Astrocyte (in vitro differentiated cells and primary cell): ENCODE results near the gene ETV5. TPM values are rescaled to one million over a fixed set of nuclear protein-coding genes. Genes with fewer than 3 reads are reported as not detected.

Source experiments
- DNase-seq: peaks from one replicate; pipeline ENCODE4 v3.0.0-alpha.2; 2010; ENCODE audit warnings: low read depth
- FAIRE-seq: peaks from 2 replicates; lab custom pipeline; 2011; peaks lifted over from hg19 to GRCh38; lab: Jason Lieb, UNC
- H2AFZ ChIP-seq: 2 replicates; pipeline ENCODE4 v1.6.0; 2012; ENCODE audit warnings: low read depth, low read length, inconsistent platforms
- H3K27ac ChIP-seq: 2 replicates; pipeline ENCODE4 v1.5.1; 2011; ENCODE audit warnings: low read depth, low read length, inconsistent platforms
- H3K27me3 ChIP-seq: 2 replicates; pipeline ENCODE4 v1.6.0; 2011; ENCODE audit warnings: low read length, inconsistent platforms; ENCODE audit not compliant: insufficient read depth
- H3K36me3 ChIP-seq: 2 replicates; pipeline ENCODE4 v1.5.1; 2011; ENCODE audit warnings: low read length, inconsistent platforms; ENCODE audit not compliant: insufficient read depth
- H3K4me1 ChIP-seq: 2 replicates; pipeline ENCODE4 v1.5.1; 2011; ENCODE audit warnings: low read length, inconsistent platforms; ENCODE audit not compliant: insufficient read depth
- H3K4me2 ChIP-seq: 2 replicates; pipeline ENCODE4 v1.6.0; 2012; ENCODE audit warnings: low read length, inconsistent platforms
- H3K4me3 ChIP-seq: 2 replicates; pipeline ENCODE4 v1.5.1; 2011; ENCODE audit warnings: low read depth, mild to moderate bottlenecking, low read length, inconsistent platforms; ENCODE audit not compliant: insufficient read depth
- H3K79me2 ChIP-seq: 2 replicates; pipeline ENCODE4 v1.6.0; 2012; ENCODE audit warnings: mild to moderate bottlenecking, low read length, inconsistent platforms; ENCODE audit not compliant: insufficient read depth
- H3K9ac ChIP-seq: 2 replicates; pipeline ENCODE4 v1.6.0; 2012; ENCODE audit warnings: mild to moderate bottlenecking, low read length, inconsistent platforms
- H3K9me3 ChIP-seq: 2 replicates; pipeline ENCODE4 v1.5.1; 2012; ENCODE audit warnings: low read depth, mild to moderate bottlenecking, low read length, inconsistent platforms; ENCODE audit not compliant: insufficient read depth
- H4K20me1 ChIP-seq: 2 replicates; pipeline ENCODE4 v1.6.0; 2012; ENCODE audit warnings: low read length, inconsistent platforms; ENCODE audit not compliant: insufficient read depth
- H3K27ac Mint-ChIP-seq: one replicate; pipeline ENCODE4 v1.8.0; 2021; ENCODE audit warnings: mild to moderate bottlenecking, mixed read lengths; ENCODE audit not compliant: unreplicated experiment
- H3K27me3 Mint-ChIP-seq: one replicate; pipeline ENCODE4 v1.8.0; 2021; ENCODE audit warnings: low read depth, mixed read lengths; ENCODE audit not compliant: unreplicated experiment
- H3K36me3 Mint-ChIP-seq: one replicate; pipeline ENCODE4 v1.8.0; 2021; ENCODE audit warnings: low read depth, mixed read lengths; ENCODE audit not compliant: unreplicated experiment
- H3K4me1 Mint-ChIP-seq: one replicate; pipeline ENCODE4 v1.8.0; 2021; ENCODE audit warnings: low read depth, mixed read lengths; ENCODE audit not compliant: unreplicated experiment
- H3K4me3 Mint-ChIP-seq: one replicate; pipeline ENCODE4 v1.8.0; 2021; ENCODE audit warnings: mild to moderate bottlenecking, moderate library complexity, mixed read lengths; ENCODE audit not compliant: unreplicated experiment
- H3K9me3 Mint-ChIP-seq: one replicate; pipeline ENCODE4 v1.8.0; 2021; ENCODE audit warnings: mild to moderate bottlenecking, mixed read lengths; ENCODE audit not compliant: unreplicated experiment
- CTCF ChIP-seq: IDR thresholded peaks from 2 replicates; pipeline ENCODE4 v1.5.1; 2011; ENCODE audit warnings: low read depth, mild to moderate bottlenecking, inconsistent platforms, low read length, moderate library complexity; ENCODE audit not compliant: insufficient read depth
- EZH2 ChIP-seq: IDR thresholded peaks from 2 replicates; pipeline ENCODE4 v1.6.1; 2012; ENCODE audit warnings: mild to moderate bottlenecking, low read length, inconsistent platforms; ENCODE audit not compliant: insufficient read depth
- total RNA-seq: library from RNA; stranded (reverse); gene quantifications from 2 replicates; pipeline ENCODE4 v1.2.1, GENCODE V29; 2021

The ETV5 gene
- total RNA-seq, 1 donor from 2014 or later, result 55.3 TPM

- H3K4me1 ChIP-seq, result no peaks in the 10 kb centered on the region
- Mint-ChIP-seq H3K27me3 (peaks cover 16% of the 10 kb centered on the region), H3K9me3 (peaks cover 5% of the 10 kb centered on the region), H3K4me3 (no peak overlapping the region), H3K4me1 (peaks cover 7% of the 10 kb centered on the region), H3K36me3 (peaks cover 1% of the 10 kb centered on the region), H3K27ac (no peak overlapping the region)
- H3K4me3 ChIP-seq, result no peak overlapping the region
- H3K27ac ChIP-seq, result no peak overlapping the region
- no peak overlapping the region for H3K9ac ChIP-seq
- TF ChIP-seq CTCF, result no peak
- TF ChIP-seq EZH2, result no peak
- DNase-seq (no peak), FAIRE-seq (no peak)
- H3K27me3 ChIP-seq, result peaks cover 5% of the 10 kb centered on the region
- H3K4me2 ChIP-seq, result no peak overlapping the region
- H2AFZ ChIP-seq, result no peak overlapping the region
- H3K36me3 ChIP-seq, result no peaks in the 10 kb centered on the region
- H3K9me3 ChIP-seq, result no peaks in the 10 kb centered on the region
- H3K79me2 ChIP-seq, result no peaks in the 10 kb centered on the region
- no peaks in the 10 kb centered on the region for H4K20me1 ChIP-seq
Observed at GRCh38 chr3:186152889-186153292, 44.0 kb upstream of the ETV5 start.

- H3K27ac ChIP-seq, result no peak overlapping the region
- H3K27me3 Mint-ChIP-seq, result peaks cover 21% of the 10 kb centered on the region
- H3K4me1 Mint-ChIP-seq, result peaks cover 7% of the 10 kb centered on the region
- H3K4me3 ChIP-seq, result no peak overlapping the region
- H3K4me3 Mint-ChIP-seq, result no peak overlapping the region
- TF ChIP-seq CTCF (no peak), EZH2 (no peak)
- H3K27me3 ChIP-seq, result peaks cover 5% of the 10 kb centered on the region
- H3K9ac ChIP-seq, result no peak overlapping the region
- H3K4me2 ChIP-seq, result no peak overlapping the region
- H3K9me3 ChIP-seq, result no peaks in the 10 kb centered on the region
- H3K4me1 ChIP-seq, result no peaks in the 10 kb centered on the region
- H3K27ac Mint-ChIP-seq, result no peak overlapping the region
- no peak for FAIRE-seq
- peaks cover 1% of the 10 kb centered on the region for H3K36me3 Mint-ChIP-seq
- H3K9me3 Mint-ChIP-seq, result peaks cover 5% of the 10 kb centered on the region
- no peaks in the 10 kb centered on the region for H3K36me3 ChIP-seq
- H3K79me2 ChIP-seq, result no peaks in the 10 kb centered on the region
- no peak for DNase-seq
- H4K20me1 ChIP-seq, result no peaks in the 10 kb centered on the region
- H2AFZ ChIP-seq, result no peak overlapping the region
Observed at GRCh38 chr3:186152361-186152798, 43.5 kb upstream of the ETV5 start.

- Mint-ChIP-seq H3K27ac (no peak overlapping the region), H3K36me3 (peaks cover 1% of the 10 kb centered on the region), H3K27me3 (peaks cover 24% of the 10 kb centered on the region), H3K4me3 (no peak overlapping the region), H3K4me1 (peaks cover 7% of the 10 kb centered on the region), H3K9me3 (peaks cover 5% of the 10 kb centered on the region)
- TF ChIP-seq EZH2 (no peak), CTCF (no peak)
- Histone ChIP-seq H4K20me1 (no peaks in the 10 kb centered on the region), H3K9me3 (no peaks in the 10 kb centered on the region), H3K27me3 (peaks cover 5% of the 10 kb centered on the region), H3K4me3 (no peak overlapping the region), H2AFZ (no peak overlapping the region), H3K36me3 (no peaks in the 10 kb centered on the region), H3K4me1 (no peaks in the 10 kb centered on the region), H3K4me2 (no peak overlapping the region), H3K27ac (no peak overlapping the region), H3K79me2 (no peaks in the 10 kb centered on the region), H3K9ac (no peak overlapping the region)
- FAIRE-seq (no peak), DNase-seq (no peak)
Observed at GRCh38 chr3:186151077-186151971, 42.4 kb upstream of the ETV5 start.
